NCI-H524 treated with DMSO at 0.1 percent for 48 hours (cell line): ENCODE measurements around the gene ISLR.

ENCODE experiments used
- DNase-seq: peaks from one replicate; lab custom pipeline; 2025; lab: John Stamatoyannopoulos, UW

The ISLR gene, protein sequence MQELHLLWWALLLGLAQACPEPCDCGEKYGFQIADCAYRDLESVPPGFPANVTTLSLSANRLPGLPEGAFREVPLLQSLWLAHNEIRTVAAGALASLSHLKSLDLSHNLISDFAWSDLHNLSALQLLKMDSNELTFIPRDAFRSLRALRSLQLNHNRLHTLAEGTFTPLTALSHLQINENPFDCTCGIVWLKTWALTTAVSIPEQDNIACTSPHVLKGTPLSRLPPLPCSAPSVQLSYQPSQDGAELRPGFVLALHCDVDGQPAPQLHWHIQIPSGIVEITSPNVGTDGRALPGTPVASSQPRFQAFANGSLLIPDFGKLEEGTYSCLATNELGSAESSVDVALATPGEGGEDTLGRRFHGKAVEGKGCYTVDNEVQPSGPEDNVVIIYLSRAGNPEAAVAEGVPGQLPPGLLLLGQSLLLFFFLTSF

DNA sequence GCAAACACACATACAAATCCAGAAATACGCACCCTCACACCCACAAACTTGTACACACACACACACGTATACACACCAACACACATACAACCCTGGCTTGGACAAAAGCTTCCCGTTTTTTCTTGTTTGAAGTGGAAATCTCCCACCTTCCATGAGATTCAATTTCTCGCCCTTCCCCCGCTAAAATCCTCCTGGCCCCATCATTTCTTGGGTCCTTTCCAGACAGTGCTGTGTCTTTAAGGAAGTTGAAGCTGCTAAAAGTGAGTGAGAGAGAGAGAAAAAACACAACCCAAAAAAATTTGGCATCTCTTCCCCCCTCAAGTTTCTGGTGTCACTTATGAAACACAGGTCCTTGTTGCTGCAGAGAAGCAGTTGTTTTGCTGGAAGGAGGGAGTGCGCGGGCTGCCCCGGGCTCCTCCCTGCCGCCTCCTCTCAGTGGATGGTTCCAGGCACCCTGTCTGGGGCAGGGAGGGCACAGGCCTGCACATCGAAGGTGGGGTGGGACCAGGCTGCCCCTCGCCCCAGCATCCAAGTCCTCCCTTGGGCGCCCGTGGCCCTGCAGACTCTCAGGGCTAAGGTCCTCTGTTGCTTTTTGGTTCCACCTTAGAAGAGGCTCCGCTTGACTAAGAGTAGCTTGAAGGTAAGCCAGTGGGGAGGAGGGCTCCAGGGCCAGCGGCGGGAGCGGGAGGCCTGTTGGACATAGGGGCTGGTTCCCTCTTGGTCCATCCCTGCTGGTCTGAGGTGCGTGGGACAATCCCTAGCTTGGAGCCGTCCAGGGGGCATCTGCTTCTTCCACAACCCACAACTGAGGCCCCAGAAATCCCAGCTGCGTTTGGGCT, at the start of gene ISLR:
ISLR (plus strand) TSS at position 331 of the 839 bp plus-strand sequence. CDS start 1,149 bp downstream, outside the sequence.
- DNase-seq, result no peak

- DNase-seq, result no peak
These were observed 49.3 kb upstream of the ISLR start for GRCh38 chr15:74124196-74124595.

- DNase-seq, result no peak
These were observed 48.8 kb upstream of the ISLR start for GRCh38 chr15:74124759-74125158.

DNA sequence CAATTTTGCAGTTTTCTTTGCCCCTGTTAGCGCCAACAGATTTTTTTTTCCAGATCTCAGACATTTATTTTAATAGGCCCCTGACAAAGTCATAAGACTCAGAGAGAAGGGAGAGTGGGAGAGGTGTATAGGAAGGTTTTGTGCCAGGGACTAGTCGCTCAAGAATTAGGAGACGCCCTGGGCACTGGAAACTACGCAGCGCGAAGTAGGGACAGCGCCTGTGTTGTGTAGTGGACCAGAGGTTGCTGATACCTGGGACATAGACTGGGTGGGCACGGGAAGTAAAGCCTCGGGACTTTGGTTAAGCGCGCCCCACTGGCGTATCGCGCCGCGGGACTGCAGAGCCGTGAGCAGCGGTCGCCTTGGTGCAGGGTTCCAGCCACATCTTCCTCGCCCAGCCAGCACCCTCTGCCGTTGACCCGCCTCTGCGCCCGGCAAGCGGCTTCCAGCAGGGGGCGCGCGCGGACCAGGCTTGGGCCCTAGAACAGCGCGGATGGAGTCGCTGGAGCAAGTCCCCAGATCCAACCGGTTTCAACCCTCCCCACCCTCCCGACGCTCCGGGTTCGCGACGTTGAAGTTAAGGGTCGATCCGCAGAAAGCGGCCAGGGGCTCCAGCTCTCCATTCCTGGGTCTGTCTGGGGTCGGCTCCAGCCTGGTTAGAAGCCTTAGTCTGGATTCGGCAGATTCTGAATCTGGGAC, 46.1 kb upstream of the ISLR start:
- DNase-seq, result peak; percentile 70

GRCh38 chr15:74127954-74128784, 45.3 kb upstream of the ISLR start:
- no peak for DNase-seq

- DNase-seq, result peak; percentile 17
These were observed 44.5 kb upstream of the ISLR start for GRCh38 chr15:74128785-74129585.

DNA sequence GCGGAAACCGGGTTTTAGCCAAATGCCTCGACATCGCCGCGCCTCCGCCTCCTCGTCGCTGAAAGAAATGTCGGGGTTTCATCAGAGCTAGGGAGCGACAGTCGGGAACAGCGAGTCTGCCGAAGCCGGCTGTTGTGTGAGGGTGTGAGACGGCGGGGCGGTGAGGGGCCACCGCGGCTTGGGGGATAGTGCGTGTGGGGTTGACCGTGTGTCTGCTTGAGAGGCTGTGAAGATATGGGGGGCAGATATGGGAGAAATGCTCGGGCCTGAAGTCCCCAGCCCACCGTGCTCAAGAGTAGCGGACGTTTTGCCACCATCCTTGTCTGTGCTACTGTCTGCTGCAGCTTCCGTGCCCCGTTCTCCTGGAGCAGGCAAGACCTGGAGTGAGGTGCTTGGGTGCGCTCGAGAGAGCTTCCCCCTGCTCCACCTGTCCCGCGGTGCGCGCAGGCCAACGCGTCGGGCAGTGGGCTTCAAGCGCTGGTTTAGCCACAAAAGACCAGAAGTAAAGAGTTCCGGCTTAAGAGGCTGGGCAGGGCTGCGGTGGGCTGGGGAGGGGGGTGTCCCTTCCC, 43.8 kb upstream of the ISLR start:
- no peak for DNase-seq

- no peak for DNase-seq
These were observed 43.2 kb upstream of the ISLR start, which contains the start of gene ISLR2 for GRCh38 chr15:74130155-74130848. Gene ISLR2 (plus strand): TSS chr15:74130586. CDS start chr15:74132755, 2,169 bp downstream.

DNA sequence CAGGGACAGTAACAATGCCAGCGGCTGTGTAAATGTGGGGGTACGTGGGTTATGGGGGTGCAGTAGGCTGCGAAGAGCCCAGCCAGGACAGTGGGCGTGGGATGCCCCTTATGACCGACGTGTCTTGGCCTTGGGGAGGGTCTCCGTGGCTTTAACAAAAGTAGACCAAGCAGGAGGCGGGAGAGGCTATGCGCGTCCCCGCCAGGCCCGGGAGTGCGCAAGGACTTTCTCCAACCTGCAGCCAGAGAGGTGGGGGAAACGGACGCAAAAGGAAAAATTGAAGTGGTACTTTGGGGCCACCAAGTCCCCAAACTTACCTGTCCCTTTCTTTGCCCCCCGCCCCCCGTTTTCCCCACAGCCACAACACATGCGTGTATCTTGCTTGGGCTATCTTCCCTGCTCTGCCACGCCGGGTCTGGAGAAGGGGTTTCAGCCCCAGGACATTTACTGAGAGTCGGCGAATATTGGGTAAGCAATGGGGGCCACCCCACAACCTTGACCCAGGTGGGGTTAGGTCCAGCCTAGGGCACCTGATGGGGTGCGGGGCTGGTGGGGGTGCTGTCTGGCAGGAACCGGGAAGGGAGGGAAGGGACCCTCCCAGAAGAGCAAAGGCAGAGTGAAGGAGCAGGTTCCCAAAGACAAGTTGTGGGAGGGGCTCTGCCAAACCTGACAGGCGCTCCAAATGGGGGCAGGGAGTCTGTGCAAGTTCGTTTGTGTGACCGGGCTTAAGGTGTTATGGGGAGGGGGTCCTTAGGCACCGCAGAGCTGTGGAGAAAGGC, 42.5 kb upstream of the ISLR start:
- DNase-seq, result no peak

- no peak for DNase-seq
These were observed 41.7 kb upstream of the ISLR start for GRCh38 chr15:74131628-74132413.

DNA sequence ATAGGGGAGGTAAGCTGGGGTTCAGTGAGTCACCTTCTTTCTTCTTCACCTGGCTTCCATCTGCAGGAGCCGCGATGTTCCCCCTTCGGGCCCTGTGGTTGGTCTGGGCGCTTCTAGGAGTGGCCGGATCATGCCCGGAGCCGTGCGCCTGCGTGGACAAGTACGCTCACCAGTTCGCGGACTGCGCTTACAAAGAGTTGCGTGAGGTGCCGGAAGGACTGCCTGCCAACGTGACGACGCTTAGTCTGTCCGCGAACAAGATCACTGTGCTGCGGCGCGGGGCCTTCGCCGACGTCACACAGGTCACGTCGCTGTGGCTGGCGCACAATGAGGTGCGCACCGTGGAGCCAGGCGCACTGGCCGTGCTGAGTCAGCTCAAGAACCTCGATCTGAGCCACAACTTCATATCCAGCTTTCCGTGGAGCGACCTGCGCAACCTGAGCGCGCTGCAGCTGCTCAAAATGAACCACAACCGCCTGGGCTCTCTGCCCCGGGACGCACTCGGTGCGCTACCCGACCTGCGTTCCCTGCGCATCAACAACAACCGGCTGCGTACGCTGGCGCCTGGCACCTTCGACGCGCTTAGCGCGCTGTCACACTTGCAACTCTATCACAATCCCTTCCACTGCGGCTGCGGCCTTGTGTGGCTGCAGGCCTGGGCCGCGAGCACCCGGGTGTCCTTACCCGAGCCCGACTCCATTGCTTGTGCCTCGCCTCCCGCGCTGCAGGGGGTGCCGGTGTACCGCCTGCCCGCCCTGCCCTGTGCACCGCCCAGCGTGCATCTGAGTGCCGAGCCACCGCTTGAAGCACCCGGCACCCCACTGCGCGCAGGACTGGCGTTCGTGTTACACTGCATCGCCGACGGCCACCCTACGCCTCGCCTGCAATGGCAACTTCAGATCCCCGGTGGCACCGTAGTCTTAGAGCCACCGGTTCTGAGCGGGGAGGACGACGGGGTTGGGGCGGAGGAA, 40.5 kb upstream of the ISLR start:
- DNase-seq, result no peak

DNA sequence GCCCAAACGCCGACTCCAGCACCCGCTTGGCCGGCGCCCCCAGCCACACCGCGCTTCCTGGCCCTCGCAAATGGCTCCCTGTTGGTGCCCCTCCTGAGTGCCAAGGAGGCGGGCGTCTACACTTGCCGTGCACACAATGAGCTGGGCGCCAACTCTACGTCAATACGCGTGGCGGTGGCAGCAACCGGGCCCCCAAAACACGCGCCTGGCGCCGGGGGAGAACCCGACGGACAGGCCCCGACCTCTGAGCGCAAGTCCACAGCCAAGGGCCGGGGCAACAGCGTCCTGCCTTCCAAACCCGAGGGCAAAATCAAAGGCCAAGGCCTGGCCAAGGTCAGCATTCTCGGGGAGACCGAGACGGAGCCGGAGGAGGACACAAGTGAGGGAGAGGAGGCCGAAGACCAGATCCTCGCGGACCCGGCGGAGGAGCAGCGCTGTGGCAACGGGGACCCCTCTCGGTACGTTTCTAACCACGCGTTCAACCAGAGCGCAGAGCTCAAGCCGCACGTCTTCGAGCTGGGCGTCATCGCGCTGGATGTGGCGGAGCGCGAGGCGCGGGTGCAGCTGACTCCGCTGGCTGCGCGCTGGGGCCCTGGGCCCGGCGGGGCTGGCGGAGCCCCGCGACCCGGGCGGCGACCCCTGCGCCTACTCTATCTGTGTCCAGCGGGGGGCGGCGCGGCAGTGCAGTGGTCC, 39.7 kb upstream of the ISLR start:
- DNase-seq, result no peak

DNA sequence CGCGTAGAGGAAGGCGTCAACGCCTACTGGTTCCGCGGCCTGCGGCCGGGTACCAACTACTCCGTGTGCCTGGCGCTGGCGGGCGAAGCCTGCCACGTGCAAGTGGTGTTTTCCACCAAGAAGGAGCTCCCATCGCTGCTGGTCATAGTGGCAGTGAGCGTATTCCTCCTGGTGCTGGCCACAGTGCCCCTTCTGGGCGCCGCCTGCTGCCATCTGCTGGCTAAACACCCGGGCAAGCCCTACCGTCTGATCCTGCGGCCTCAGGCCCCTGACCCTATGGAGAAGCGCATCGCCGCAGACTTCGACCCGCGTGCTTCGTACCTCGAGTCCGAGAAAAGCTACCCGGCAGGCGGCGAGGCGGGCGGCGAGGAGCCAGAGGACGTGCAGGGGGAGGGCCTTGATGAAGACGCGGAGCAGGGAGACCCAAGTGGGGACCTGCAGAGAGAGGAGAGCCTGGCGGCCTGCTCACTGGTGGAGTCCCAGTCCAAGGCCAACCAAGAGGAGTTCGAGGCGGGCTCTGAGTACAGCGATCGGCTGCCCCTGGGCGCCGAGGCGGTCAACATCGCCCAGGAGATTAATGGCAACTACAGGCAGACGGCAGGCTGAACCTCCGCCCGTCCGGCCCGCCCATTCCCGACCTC, 39.0 kb upstream of the ISLR start:
- no peak for DNase-seq

GRCh38 chr15:74135041-74135565, 38.4 kb upstream of the ISLR start:
- DNase-seq, result no peak

DNA sequence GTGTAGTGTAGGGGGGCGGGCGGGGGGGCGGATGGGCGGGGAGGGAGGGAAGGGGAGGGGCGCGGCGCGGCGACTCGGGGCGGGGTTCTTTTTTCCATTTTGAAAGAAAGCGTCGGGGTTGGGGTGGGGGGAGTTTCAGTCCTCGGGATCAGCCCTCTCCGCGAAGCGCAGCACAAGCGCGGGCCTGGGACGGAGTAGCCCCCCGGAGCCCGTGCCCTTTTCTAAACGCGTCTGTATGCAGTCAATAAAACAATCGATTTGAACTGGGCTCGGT, 37.0 kb upstream of the ISLR start:
- DNase-seq, result no peak
